ENCODE results near the gene NPAS4.

DNA sequence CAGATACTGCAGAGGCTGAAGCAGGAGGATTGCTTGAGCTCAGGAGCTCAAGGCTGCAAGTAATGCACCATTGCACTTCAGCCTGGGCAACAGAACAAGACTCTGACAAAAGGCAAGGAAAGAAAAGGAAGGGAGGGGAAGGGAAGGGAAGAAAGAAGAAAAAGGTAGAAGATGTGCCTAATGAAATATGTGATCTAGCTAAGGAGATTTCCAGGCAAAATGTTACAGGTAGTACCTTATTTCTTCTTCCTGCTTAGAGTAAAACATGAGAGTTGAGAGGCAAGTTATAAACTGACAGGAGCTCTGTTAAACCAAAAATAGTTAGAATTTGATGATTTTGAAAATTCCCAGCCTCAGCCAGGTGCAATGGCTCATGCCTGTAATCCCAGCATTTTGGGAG is 41.2 kb downstream of the NPAS4 start:
- TF ChIP-seq, protein P1, sequence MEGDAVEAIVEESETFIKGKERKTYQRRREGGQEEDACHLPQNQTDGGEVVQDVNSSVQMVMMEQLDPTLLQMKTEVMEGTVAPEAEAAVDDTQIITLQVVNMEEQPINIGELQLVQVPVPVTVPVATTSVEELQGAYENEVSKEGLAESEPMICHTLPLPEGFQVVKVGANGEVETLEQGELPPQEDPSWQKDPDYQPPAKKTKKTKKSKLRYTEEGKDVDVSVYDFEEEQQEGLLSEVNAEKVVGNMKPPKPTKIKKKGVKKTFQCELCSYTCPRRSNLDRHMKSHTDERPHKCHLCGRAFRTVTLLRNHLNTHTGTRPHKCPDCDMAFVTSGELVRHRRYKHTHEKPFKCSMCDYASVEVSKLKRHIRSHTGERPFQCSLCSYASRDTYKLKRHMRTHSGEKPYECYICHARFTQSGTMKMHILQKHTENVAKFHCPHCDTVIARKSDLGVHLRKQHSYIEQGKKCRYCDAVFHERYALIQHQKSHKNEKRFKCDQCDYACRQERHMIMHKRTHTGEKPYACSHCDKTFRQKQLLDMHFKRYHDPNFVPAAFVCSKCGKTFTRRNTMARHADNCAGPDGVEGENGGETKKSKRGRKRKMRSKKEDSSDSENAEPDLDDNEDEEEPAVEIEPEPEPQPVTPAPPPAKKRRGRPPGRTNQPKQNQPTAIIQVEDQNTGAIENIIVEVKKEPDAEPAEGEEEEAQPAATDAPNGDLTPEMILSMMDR (IDR thresholded peaks at IDR 0.05): no peak
- TF ChIP-seq POLR2A (IDR thresholded peaks at IDR 0.05): no peak

Measured in testis (tissue), 2 donors.